ENCODE results near the gene RNH1.

Gene RNH1

GRCh38 chr11:538431-539051, 31.5 kb upstream of the RNH1 start:
- in situ Hi-C loops (cut with HindIII; ENCODE audit: low pct_ligation_motif_present, low pct_unique_long_range_greater_than_20kb, low sequenced_read_pairs): no loop called here
- DNase-seq: no peak

- DNase-seq: no peak
- in situ Hi-C loops (cut with HindIII; ENCODE audit: low pct_ligation_motif_present, low pct_unique_long_range_greater_than_20kb, low sequenced_read_pairs): no loop called here
These were observed 30.8 kb upstream of the RNH1 start for GRCh38 chr11:537622-538430.

- in situ Hi-C loops (cut with HindIII; ENCODE audit: low pct_ligation_motif_present, low pct_unique_long_range_greater_than_20kb, low sequenced_read_pairs): no loop called here
- DNase-seq: no peak
These were observed 30.0 kb upstream of the RNH1 start, which contains the start of gene LRRC56 for GRCh38 chr11:536841-537621. LRRC56 (plus strand) TSS chr11:537527; CDS start chr11:540685, 3,158 bp downstream.

GRCh38 chr11:535519-536454, 28.7 kb upstream of the RNH1 start, which contains the start of gene HRAS:
HRAS (minus strand) TSS chr11:535576.
- DNase-seq: peak; percentile 91
- in situ Hi-C loops (cut with HindIII; ENCODE audit: low pct_ligation_motif_present, low pct_unique_long_range_greater_than_20kb, low sequenced_read_pairs): no loop called here

GRCh38 chr11:535210-535518, 28.1 kb upstream of the RNH1 start:
- in situ Hi-C loops (cut with HindIII; ENCODE audit: low pct_ligation_motif_present, low pct_unique_long_range_greater_than_20kb, low sequenced_read_pairs): no loop called here
- no peak for DNase-seq

GRCh38 chr11:534396-535209, 27.6 kb upstream of the RNH1 start:
- in situ Hi-C loops (cut with HindIII; ENCODE audit: low pct_ligation_motif_present, low pct_unique_long_range_greater_than_20kb, low sequenced_read_pairs): no loop called here
- DNase-seq: peak; percentile 14

GRCh38 chr11:533586-534395, 26.7 kb upstream of the RNH1 start:
- in situ Hi-C loops (cut with HindIII; ENCODE audit: low pct_ligation_motif_present, low pct_unique_long_range_greater_than_20kb, low sequenced_read_pairs): no loop called here
- no peak for DNase-seq

- DNase-seq: no peak
- in situ Hi-C loops (cut with HindIII; ENCODE audit: low pct_ligation_motif_present, low pct_unique_long_range_greater_than_20kb, low sequenced_read_pairs): no loop called here
These were observed 26.0 kb upstream of the RNH1 start for GRCh38 chr11:532986-533585.

- DNase-seq: no peak
- in situ Hi-C loops (cut with HindIII; ENCODE audit: low pct_ligation_motif_present, low pct_unique_long_range_greater_than_20kb, low sequenced_read_pairs): no loop called here
These were observed 25.5 kb upstream of the RNH1 start for GRCh38 chr11:532527-532985.

GRCh38 chr11:531919-532526, 25.0 kb upstream of the RNH1 start:
- in situ Hi-C loops (cut with HindIII; ENCODE audit: low pct_ligation_motif_present, low pct_unique_long_range_greater_than_20kb, low sequenced_read_pairs): no loop called here
- DNase-seq: no peak

- no peak for DNase-seq
- in situ Hi-C loops (cut with HindIII; ENCODE audit: low pct_ligation_motif_present, low pct_unique_long_range_greater_than_20kb, low sequenced_read_pairs): no loop called here
These were observed 24.2 kb upstream of the RNH1 start for GRCh38 chr11:530960-531831.

GRCh38 chr11:529728-530411, 22.8 kb upstream of the RNH1 start:
- no peak for DNase-seq
- in situ Hi-C loops (cut with HindIII; ENCODE audit: low pct_ligation_motif_present, low pct_unique_long_range_greater_than_20kb, low sequenced_read_pairs): no loop called here

GRCh38 chr11:528815-529727, 22.0 kb upstream of the RNH1 start:
- in situ Hi-C loops (cut with HindIII; ENCODE audit: low pct_ligation_motif_present, low pct_unique_long_range_greater_than_20kb, low sequenced_read_pairs): no loop called here
- no peak for DNase-seq

All from ACHN (cell line).